B cell (primary cell): ENCODE measurements around the gene C12orf57.

Experiments
- CTCF ChIP-seq: fragments of 200-600 bp; IDR thresholded peaks from one replicate; pipeline ENCODE4 v1.8.0; 2022; ENCODE audit warnings: antibody characterized with exemption, mild to moderate bottlenecking
- EZH2 ChIP-seq: IDR thresholded peaks from 2 replicates; pipeline ENCODE4 v1.6.1; 2012; ENCODE audit warnings: borderline replicate concordance, low read depth, mild to moderate bottlenecking, moderate library complexity, low read length; ENCODE audit not compliant: insufficient read depth, poor library complexity, severe bottlenecking

GRCh38 chr12:6946033-6946919 lies 2.5 kb downstream of the C12orf57 start:
- TF ChIP-seq EZH2: no peak
- TF ChIP-seq CTCF: no peak
